IPS DF 4.7 (cell line): Measurements from ENCODE around the gene GLT8D1.
"Not testable (repeated sequence)": the region's sequence is repeated elsewhere in the genome, so short reads cannot be mapped to it uniquely, and the experiment has no call there.

ENCODE experiments used
- DNase-seq: peaks from one replicate; pipeline ENCODE4 v3.0.0-alpha.2; 2013; ENCODE audit warnings: low spot score; ENCODE audit errors: extremely low read depth

Gene GLT8D1

DNA sequence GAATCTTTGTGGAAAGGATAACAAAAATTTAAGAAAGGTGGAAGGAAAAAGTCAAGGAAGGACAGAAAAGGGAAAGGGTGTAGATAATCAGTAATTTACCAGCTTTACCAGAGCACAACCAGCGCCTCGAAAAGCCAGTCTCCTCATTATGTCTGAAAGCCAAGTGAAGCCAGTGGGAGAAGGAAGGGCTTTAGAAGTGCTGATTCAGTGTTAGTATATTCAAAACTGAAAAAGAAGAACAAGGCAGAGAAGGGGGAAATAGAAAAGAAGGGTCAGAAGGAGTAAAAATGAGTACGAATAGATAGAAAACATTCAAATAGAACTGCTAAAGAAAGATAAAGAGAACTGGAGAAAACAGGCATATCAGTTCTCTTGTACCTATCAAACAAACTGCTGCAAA lies 24.0 kb downstream of the GLT8D1 start:
- DNase-seq, result no peak

DNA sequence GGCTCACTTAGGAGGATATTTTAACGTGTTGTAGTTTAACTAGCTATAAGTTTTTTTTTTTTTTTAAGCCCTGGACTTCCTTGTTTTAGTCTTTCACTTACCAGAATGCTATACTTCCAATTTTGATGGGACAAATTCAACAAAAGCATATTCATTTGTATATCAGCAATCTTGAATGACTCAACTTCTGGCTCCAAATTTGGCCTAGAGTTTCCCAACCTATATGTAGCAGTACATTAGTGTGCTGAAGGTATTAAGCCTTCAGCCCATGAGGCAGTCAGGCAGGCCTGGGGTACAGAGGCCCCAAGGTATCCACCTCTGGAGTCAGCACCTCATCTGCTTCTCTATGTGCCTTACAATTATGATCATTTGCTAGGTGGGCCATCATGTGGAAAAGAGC lies 25.8 kb downstream of the GLT8D1 start:
- DNase-seq, result no peak

DNA sequence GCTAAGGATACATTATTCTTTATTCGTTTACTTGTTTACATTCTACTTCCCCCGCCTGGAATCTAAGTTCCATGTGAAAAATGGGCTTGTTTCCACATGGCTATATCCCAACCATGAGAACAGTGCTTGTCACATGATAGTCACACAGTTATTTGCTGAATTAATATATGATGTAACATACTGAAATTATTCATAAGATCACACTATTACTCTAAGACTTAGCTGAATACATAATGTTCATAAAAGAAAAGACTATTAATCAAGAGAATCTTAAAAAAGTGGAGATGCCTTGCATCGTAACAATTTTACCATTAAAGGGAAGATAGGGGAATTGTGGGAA lies 26.4 kb downstream of the GLT8D1 start:
- DNase-seq, result no peak

DNA sequence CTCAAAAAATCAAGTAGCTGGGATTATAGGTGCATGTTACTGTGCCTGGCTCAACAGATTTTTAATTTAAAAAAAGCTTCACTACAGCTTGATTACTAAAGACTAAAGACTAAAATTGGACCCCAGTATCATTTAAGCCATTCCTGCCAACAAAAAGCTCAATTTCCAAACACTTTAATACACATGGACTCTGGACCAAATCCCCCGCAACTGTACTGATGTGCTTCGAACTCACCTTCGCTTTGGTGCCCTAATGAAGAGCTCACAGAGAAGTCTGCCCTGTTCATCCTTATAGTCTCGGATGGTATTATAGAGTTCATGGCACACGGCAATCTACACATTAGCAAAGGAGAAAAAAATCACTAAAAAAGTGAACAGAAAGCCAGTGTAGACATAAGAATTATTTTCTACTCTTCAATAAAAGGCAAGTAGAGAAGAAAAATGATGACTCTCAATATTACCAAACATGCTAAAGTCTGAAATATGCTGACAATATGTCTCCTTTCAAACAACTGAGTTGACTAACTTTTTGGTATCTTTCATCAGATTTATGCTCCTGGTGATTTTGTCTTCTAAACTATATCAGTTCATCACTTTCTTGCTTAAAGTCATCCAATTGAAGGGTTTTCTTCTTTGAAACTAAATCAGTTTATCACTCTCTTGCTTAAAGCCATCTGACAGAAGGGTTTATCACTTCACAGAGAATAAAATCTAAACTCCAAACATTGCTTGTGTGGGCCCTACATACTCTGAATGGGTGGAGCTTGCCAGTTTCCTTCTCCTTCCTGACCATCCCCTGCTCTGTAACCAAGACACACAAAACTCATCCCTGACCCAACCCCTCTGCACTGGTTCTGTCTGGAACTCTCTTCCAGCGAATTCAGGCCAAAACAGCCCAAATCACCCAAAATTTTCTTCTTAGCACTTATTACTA lies 27.1 kb downstream of the GLT8D1 start:
- no peak for DNase-seq

DNA sequence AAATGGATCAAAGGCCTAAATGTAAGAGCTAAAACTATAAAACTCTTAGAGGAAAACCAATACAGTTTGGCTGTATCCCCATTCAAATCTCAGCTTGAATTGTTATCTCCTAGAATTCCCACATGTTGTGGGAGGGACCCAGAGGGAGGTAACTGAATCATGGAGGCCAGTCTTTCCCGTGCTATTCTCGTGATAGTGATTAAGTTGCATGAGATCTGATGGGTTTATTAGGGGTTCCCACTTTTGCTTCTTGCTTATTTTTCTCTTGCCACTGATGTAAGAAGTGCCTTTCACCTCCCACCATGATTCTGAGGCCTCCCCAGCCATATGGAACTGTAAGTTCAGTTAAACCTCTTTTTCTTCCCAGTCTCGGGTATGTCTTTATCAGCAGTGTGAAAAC lies 29.4 kb downstream of the GLT8D1 start:
- not testable (repeated sequence) for DNase-seq

DNA sequence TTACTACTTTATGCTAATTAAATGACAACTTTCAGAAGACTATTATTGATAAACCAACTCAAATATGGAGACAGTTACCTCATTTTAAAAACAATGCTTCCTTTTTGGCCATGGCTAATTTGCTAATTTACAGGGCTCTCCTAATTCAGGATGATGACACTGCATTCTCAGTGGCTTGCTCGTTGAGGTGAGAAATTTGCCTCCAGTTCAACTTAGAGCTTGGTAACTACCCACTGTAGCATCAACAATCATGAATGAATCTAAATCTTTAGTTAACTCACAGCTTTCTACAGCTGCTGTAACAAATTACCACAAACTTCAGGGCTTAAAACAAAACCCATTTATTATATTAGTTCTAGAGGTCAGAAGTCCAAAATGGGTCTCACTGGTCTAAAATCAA lies 33.9 kb downstream of the GLT8D1 start:
- no peak for DNase-seq

DNA sequence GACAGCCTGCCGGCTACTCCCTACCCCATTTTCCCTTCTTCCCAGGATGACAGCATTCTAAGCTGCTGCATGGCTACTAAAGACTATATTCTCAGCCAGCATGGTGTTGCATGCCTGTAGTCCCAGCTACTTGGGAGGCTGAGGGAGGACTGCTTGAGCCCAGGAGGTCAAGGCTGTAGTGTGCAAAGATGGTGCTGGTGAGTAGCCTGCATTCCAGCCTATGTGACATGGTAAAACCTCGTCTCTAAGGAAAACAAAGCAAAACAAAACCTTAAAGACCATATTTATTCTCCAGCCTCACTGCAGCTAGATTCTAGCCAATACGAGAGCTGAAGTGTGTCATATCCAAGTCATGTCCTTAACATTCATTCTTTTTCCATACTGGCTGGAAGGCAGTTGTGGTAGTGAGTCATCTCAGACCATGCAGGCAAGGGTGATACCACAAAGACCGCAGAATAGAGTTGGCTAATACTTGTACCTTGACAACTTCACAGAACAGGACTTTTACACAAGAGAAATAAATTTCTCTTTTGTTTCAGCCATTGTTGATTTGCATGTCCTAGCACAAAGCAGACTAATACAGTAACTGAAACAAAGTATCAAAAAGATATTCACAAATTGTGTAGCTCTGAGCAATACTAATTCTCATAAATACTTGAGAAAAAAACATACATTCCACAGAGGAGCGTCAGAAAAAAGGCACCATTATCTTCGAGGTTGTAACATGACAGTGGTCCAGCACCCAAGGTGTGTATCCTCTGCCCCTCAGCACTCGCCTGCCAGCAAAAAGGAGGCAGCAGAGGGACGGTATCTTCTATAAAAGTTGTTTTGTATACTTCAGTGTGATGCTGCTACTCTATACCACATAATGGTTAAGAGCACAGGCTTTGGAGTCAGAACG lies 34.7 kb downstream of the GLT8D1 start:
- no peak for DNase-seq

DNA sequence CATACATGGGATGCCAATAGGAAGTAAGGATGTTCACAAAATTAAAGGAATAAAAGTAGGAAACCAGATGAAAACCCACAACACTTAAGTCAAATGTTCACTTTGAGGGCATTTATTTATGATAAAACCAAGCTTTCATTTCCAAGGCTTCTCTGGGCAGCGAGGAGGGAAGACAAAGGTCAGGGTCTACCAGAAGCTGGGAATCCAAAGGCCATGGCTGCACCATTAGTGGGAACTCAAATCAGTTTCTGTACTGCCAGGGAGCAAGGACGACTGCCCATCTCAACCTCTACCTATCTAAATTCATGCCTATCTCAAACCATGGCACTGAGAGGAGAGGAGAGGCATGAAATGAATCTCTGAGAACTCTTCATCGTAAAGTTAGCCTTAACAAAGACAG lies 42.5 kb downstream of the GLT8D1 start:
- DNase-seq, result no peak

DNA sequence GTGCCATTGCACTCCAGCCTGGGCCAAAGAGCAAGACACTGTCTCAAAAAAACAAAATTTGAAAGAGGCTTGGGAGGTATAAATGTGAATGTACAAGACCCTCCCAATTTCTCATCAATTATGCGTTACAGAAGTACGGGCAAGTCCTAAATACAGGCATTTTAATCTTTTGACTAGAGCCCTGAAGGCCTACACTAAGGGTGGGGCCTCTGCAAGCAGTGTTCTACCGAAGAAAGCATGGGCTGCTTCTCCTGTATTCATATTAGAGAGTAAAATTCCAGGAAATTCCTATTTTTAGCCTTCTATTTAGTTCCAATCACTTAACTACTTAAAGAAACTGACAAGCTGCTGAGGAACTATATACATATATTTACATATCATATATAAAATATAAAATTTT lies 45.5 kb downstream of the GLT8D1 start:
- DNase-seq, result no peak

DNA sequence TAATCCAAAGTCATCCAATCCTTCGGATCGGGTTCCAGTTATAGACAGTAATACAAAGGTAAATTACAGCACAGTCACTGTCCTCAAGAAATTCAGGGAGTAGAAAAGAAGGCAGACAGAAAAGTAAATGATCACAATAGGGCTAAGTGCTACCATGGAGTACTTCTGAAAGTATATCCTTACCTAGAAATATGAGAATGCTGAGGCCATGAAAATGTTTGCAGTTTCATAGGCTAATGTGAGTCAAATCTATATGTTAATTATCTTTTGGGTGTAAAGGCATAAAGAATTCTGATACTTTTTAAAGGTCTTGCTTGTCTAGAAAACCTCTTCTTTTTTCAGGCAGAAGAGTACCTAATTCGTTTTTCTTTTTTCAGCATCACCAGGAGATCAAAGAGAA lies 49.7 kb downstream of the GLT8D1 start:
- DNase-seq, result no peak

DNA sequence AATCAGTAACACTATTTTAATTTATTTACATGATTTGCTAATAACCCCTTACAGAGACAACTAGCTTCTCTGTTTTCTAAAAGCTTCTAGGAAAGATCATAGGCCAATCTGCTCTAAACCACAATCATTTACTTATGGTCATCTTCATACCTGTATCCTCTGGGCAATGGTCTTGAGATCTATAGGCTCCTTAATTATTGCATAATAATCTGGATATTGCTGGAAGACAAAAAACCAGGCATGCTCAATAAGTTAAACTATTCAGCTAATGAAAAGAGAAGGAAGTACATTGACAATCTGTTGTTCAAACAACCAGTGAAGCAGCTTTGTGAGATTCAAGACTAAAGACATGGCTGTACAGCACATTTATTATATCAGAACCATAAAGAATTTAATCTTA lies 54.0 kb downstream of the GLT8D1 start:
- no peak for DNase-seq

DNA sequence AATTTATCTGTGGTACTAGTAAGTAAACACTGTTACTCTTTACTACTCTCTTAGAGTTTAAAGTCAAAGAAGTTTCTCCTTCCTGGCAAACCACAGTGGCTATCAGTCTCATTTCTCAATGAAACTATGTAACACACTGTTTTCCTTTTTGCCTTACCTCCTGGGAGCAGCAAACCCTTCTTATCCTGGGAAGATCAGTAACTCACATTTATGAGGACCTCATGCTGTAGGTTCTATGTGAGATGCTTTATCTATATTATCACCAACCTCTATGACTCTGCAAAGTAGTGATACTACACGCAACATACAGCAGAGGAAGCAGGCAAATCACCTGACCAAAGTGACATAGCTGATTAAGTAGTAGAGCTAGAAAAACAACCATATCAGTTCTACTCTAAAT lies 55.2 kb downstream of the GLT8D1 start:
- no peak for DNase-seq

DNA sequence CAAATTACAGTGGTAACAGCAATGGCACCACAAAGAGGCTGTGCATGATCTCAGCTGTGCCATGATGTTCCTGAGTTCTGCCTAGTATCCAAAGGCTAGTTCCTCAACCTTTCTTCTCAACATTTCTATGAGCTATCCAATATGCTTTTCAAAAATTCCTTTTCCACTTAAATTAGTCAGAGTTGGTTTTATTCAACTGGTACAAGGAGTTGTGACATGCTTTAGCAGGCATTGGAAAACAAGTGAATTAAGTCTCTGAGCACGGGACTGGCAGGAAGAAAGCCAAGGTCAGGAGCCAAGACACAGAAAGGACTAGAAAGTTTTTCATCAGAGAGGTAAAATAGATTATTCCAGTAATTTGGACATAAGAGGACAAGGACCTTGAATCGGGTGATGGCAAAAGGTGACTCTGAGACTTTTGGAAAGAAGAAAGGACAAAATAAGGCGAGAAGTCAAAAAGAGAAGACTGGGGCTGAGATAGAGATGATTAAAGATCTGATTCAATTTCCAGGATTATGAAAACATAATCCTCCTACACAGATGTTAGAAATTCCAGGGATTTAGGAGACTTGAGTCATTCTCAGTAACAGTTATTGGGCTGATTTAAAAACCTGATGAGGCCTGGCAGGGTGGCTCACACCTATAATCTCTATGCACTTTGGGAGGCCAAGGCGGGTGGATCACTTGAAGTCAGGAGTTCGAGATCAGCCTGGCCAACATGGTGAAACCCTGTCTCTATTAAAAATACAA lies 56.0 kb downstream of the GLT8D1 start:
- DNase-seq, result no peak

DNA sequence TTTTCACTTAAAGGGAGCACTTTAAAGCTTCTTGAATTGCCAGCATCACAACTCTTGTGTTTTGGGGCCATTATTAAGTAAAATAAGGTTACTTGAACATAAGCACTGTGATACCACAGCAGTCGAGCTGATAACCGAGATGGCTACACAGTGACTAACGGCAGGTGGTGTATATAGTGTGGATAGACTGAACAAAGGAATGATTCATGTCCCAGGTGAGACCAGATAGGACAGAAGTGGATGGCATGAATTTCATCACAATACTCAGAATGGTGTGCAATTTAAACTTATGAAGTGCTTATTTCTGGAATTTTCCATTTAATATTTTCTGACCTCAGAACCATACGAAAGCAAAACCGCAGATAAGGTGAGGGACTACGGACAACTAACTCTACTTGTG lies 60.0 kb downstream of the GLT8D1 start:
- no peak for DNase-seq
